K562 (cell line): Measurements from ENCODE around the gene RNF166. TPM values are rescaled to one million over a fixed set of nuclear protein-coding genes. Genes with fewer than 3 reads are reported as not detected.

Experiments
- ADNP ChIP-seq: fragments of 200-800 bp; sonication (Bioruptor generic); IDR thresholded peaks from 2 replicates; pipeline ENCODE4 v1.6.1; 2016; ENCODE audit warnings: missing genetic modification characterization, missing compliant biosample characterization
- BCL6 ChIP-seq: fragments of 250-450 bp; sonication (Bioruptor Pico); IDR thresholded peaks from 2 replicates; pipeline ENCODE4 v1.4.0; 2020
- BHLHE40 ChIP-seq: IDR thresholded peaks from 2 replicates; pipeline ENCODE4 v1.6.1; 2011; ENCODE audit warnings: low read length, improper control_type of control experiment
- CREM ChIP-seq: IDR thresholded peaks from 2 replicates; pipeline ENCODE4 v1.6.1; 2014; ENCODE audit warnings: antibody characterized with exemption, low read depth
- EZH2 ChIP-seq: IDR thresholded peaks from 2 replicates; pipeline ENCODE4 v1.6.1; 2012; ENCODE audit warnings: low read depth, mild to moderate bottlenecking, inconsistent platforms, low read length, borderline replicate concordance
- GABPA ChIP-seq: fragments of 200-800 bp; sonication (Bioruptor generic); conservative IDR thresholded peaks from 2 replicates; pipeline ENCODE4 v1.6.1; 2016; ENCODE audit warnings: low read depth, missing genetic modification characterization, missing compliant biosample characterization
- NCOA4 ChIP-seq: fragments of 450-650 bp; IDR thresholded peaks from 2 replicates; pipeline ENCODE4 v1.6.1; 2018; ENCODE audit warnings: mild to moderate bottlenecking; ENCODE audit not compliant: partially characterized antibody
- POLR2G ChIP-seq: fragments of 200-400 bp; formaldehyde crosslinking; IDR thresholded peaks from 2 replicates; pipeline ENCODE4 v1.6.1; 2017; ENCODE audit warnings: low read depth, mild to moderate bottlenecking, antibody characterized with exemption, low read length, moderate library complexity
- POU5F1 ChIP-seq: fragments of 150-350 bp; IDR thresholded peaks from 2 replicates; pipeline ENCODE4 v1.6.1; 2014; ENCODE audit warnings: borderline replicate concordance, low read length, low read depth, mild to moderate bottlenecking; ENCODE audit not compliant: partially characterized antibody
- RUNX1 ChIP-seq: sonication (generic); IDR thresholded peaks from 2 replicates; pipeline ENCODE4 v1.6.1; 2016; ENCODE audit warnings: antibody characterized with exemption, low read depth
- TFAM ChIP-seq: fragments of 250-450 bp; sonication (Bioruptor Pico); conservative IDR thresholded peaks from 2 replicates; pipeline ENCODE4 v1.5.0; 2021; ENCODE audit warnings: mild to moderate bottlenecking, moderate library complexity
- XRCC3 ChIP-seq: fragments of 450-650 bp; IDR thresholded peaks from 2 replicates; pipeline ENCODE4 v1.6.1; 2017; ENCODE audit warnings: mild to moderate bottlenecking, moderate library complexity
- ZBTB11 ChIP-seq, 3 experiments: fragments of 200-800 bp in 1 of 3; fragments of 250-450 bp in 1 of 3; fragments of 450-650 bp in 1 of 3; sonication (Bioruptor Pico) in 1 of 3; sonication (Bioruptor generic) in 1 of 3; formaldehyde crosslinking in 1 of 3; IDR thresholded peaks; 2 replicates each; pipeline versions ENCODE4 v1.6.1 to v1.8.0; 2016 to 2022; ENCODE audit warnings: mild to moderate bottlenecking in 2 of 3, missing genetic modification characterization in 2 of 3, missing compliant biosample characterization in 1 of 3, moderate library complexity in 1 of 3
- ZBTB33 ChIP-seq: sonication (generic); formaldehyde crosslinking; IDR thresholded peaks from 2 replicates; pipeline ENCODE4 v1.8.1; 2023; ENCODE audit warnings: mild to moderate bottlenecking, missing genetic modification reagents
- ZBTB34 ChIP-seq: fragments of 250-450 bp; sonication (Bioruptor Pico); IDR thresholded peaks from 2 replicates; pipeline ENCODE4 v1.8.0; 2021; ENCODE audit warnings: mild to moderate bottlenecking, moderate library complexity
- ZBTB7A ChIP-seq: IDR thresholded peaks from 2 replicates; pipeline ENCODE4 v1.6.1; 2011; ENCODE audit warnings: low read depth, mild to moderate bottlenecking, low read length, moderate library complexity, borderline replicate concordance; ENCODE audit not compliant: control insufficient read depth
- ZNF124 ChIP-seq: sonication (generic); formaldehyde crosslinking; IDR thresholded peaks from 2 replicates; pipeline ENCODE4 v1.8.1; 2022; ENCODE audit warnings: missing genetic modification reagents
- ZNF23 ChIP-seq: fragments of 250-450 bp; sonication (Bioruptor Pico); IDR thresholded peaks from 2 replicates; pipeline ENCODE4 v1.4.0; 2020; ENCODE audit warnings: mild to moderate bottlenecking
- ZNF232 ChIP-seq: sonication (generic); formaldehyde crosslinking; IDR thresholded peaks from 2 replicates; pipeline ENCODE4 v1.8.0; 2022; ENCODE audit warnings: mild to moderate bottlenecking, missing genetic modification reagents
- ZSCAN29 ChIP-seq: fragments of 450-650 bp; IDR thresholded peaks from 2 replicates; pipeline ENCODE4 v1.6.1; 2017
- polyA plus RNA-seq, 8 experiments: library from polyadenylated mRNA; depleted of rRNA in 4 of 8; stranded (reverse) in 5 of 8; unstranded in 3 of 8; fragments of >200 nt; fragmentation: Nextera tagmentation in 2 of 8; fragmentation: Illumina TruSeq in 1 of 8; extraction: Ambion mirVana in 2 of 8; extraction: Trizol in 1 of 8; gene quantifications; 2 replicates each; pipeline versions ENCODE4 v1.2.1 to v1.2.3, GENCODE V29; 2011 to 2014; ENCODE audit warnings: inconsistent platforms in 1 of 8, missing spikeins in 1 of 8
- total RNA-seq, 7 experiments: library from RNA; depleted of rRNA in 6 of 7; stranded (reverse); fragments of >200 nt in 6 of 7; fragmentation: Illumina TruSeq in 2 of 7; extraction: Trizol in 2 of 7; gene quantifications; 2 replicates each; pipeline versions ENCODE4 v1.2.1 to v1.2.3, GENCODE V29; 2011 to 2021; ENCODE audit warnings: low replicate concordance in 1 of 7

The RNF166 gene
- total and polyA plus RNA-seq, 9 of the 15 experiments (the other 6 are each of a cell fraction or from before 2014, with no cell fraction given) = 0.56 to 60.3 (median 19.5) TPM

GRCh38 chr16:88703486-88704309 lies 2.5 kb downstream of the RNF166 start (continued):
- TF ChIP-seq POU5F1 = no peak
- TF ChIP-seq ZNF124 (CRISPR knock-in tag) = no peak
- TF ChIP-seq BCL6 (CRISPR knock-in tag) = no peak
- TF ChIP-seq POLR2G = no peak
- TF ChIP-seq RUNX1 = no peak
- TF ChIP-seq ZSCAN29 = no peak
- peak; percentile 32; the same call in 1 of the 2 replicates for TF ChIP-seq ZBTB7A
- TF ChIP-seq BHLHE40 = no peak
- no peak for TF ChIP-seq TFAM (CRISPR knock-in tag)
- TF ChIP-seq ZBTB33 (CRISPR knock-in tag) = peak; percentile 52; the same call in 1 of the 2 replicates
- no peak for TF ChIP-seq ZBTB34 (CRISPR knock-in tag)
- no peak for TF ChIP-seq ZBTB11 (CRISPR knock-in tag; IDR thresholded peaks at IDR 0.05)
- no peak for TF ChIP-seq ZNF232
- no peak for TF ChIP-seq XRCC3
- TF ChIP-seq EZH2 = no peak
- no peak for TF ChIP-seq ADNP
- no peak for TF ChIP-seq ZNF23 (CRISPR knock-in tag)
- no peak for TF ChIP-seq GABPA (tag)
- TF ChIP-seq CREM = 0 out of 2 replicates have a peak, but pooled peaks have one; percentile 20
- TF ChIP-seq NCOA4 = no peak
